ENCODE data around the gene VSTM4.

GRCh38 chr10:49053053-49053997, 62.0 kb downstream of the VSTM4 start:
- no peak for TF ChIP-seq CTCF (IDR thresholded peaks at IDR 0.05)
- no peak for TF ChIP-seq EZH2 (IDR thresholded peaks at IDR 0.05; ENCODE audit: borderline replicate concordance, insufficient read depth, low read depth, low read length, poor library complexity, severe bottlenecking)

Measured in B cell (primary cell).